ENCODE data around the gene ATP10B.

GRCh38 chr5:160514866-160515265, 337.1 kb downstream of the ATP10B start:
- TF ChIP-seq POLR2A (IDR thresholded peaks at IDR 0.05) (no peak), CTCF (IDR thresholded peaks at IDR 0.05) (no peak)
